Fibroblast of skin of scalp (primary cell): ENCODE measurements around the gene OGFR.
"Not testable (repeated sequence)": the region's sequence is repeated elsewhere in the genome, so short reads cannot be mapped to it uniquely, and the experiment has no call there.

Experiments used
- DNase-seq: peaks from one replicate; pipeline ENCODE4 v3.0.0-alpha.2; 2013

OGFR gene

GRCh38 chr20:62840244-62841197, 35.9 kb downstream of the OGFR start:
- DNase-seq = no peak

- DNase-seq = no peak
Measured at GRCh38 chr20:62841705-62842212, 37.1 kb downstream of the OGFR start.

DNA sequence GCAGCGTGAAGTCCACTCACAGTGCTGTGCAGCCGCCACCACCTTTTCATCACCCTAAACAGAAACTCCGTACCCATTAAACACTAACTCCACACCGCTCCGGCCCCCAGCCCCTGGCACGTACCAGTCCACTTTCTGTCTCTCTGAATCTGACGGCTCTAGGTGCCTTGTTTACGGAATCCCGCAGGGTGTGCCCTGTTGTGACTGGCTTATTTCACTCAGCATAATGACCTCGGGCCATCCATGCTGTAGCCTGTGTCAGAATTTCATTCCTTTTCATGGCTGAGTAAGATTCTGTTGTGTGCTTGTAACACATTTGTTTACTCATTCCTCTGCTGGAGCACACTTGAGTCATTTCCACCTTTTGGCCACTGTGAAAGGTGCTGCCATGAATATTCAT, 39.0 kb downstream of the OGFR start:
- no peak for DNase-seq

- DNase-seq = no peak
Measured at GRCh38 chr20:62844182-62844581, 39.5 kb downstream of the OGFR start.

DNA sequence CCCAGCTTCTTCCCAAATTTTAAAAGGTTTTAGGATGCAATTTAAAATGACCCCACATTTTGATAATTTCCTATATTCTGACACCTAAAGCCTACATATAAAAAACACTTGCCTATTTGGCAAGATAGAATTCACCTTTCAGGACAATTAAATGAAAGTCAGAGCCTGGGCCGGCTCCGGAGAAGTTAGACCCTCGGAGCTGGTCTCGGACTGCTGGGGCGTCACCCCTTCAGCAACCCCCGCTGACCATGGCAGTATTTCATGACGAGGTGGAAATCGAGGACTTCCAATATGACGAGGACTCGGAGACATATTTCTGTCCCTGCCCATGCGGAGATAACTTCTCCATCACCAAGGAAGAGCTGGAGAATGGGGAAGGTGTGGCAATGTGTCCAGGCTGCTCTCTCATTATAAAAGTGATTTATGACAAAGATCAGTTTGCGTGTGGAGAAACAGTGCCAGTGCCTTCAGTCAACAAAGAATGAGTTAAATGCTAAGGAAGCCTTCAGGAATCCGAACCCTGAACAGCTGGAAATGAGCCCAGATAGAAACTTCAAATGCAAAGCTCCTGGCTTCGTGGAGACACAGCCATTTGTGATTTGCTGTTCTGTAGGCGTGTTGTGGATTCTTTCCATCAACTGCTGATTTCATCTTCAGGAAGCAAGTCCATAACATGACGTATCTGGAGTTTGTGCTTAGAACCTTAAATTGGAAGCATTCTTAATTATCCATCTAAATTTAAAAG, 41.0 kb downstream of the OGFR start:
- peak; percentile 48 for DNase-seq

GRCh38 chr20:62846166-62846890, 41.7 kb downstream of the OGFR start:
- no peak for DNase-seq

DNA sequence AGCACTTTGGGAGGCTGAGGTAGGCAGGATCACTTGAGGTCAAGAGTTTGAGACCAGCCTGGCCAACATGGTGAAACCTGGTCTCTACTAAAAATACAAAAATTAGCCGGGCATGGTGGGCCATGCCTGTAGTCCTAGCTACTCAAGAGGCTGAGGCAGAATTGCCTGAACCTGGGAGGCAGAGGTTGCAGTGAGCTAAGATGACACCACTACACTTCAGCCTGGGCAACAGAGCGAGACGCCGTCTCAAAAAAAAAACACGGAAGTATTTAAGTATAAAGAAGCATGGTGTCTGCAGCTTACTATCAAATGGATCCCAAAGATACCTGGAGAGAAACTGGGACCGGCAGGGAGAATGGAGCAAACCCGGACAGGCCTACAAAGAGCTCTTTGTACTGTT, 44.3 kb downstream of the OGFR start:
- DNase-seq = not testable (repeated sequence)

DNA sequence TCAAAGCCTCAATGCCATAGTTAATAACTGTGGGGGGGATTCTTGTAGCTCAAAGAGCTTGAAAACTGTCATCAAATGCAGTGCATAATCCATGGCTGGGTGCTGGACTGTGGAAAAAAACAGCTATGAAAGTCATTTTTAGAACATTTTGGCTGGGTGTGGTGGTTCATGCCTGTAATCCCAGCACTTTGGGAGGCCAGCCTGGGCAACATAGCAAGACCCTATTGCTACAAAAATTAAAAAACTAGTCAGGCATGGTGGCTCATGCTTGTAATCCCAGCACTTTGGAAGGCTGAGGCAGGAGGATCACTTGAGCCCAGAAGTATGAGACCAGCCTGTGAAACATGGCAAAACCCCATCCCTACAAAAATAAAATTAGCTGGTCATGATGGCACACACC, 44.8 kb downstream of the OGFR start:
- no peak for DNase-seq

DNA sequence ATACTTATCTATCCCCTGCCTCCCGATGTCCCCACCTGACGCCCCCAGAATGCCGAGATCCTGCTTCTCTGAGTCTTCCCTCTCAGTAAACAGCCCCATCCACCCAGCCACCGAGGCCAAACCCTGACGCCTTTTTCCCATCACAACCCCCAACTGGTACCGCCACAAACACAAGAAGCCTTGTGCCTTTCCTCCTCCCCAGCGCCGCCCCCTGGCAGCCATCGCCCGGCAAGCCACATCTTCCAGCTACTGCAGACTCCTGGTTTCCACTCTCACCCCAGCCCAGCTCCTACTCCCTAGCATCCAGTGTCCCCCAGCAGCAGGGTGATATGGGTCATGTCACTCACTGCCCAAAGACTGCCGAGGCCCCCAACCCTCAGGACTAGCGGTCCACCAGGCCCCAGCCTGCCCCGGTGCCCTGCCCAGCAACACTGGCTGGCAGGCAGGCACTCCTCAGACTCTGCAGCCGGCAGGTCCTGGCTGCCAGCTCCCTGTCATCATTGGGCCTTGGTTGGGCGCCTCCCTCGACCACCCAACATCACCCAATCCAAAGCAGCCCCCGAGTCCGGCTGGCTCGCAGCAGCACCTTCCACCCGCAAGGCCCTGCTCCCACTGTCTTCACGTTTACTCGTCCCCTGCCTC, 45.8 kb downstream of the OGFR start:
- no peak for DNase-seq

DNA sequence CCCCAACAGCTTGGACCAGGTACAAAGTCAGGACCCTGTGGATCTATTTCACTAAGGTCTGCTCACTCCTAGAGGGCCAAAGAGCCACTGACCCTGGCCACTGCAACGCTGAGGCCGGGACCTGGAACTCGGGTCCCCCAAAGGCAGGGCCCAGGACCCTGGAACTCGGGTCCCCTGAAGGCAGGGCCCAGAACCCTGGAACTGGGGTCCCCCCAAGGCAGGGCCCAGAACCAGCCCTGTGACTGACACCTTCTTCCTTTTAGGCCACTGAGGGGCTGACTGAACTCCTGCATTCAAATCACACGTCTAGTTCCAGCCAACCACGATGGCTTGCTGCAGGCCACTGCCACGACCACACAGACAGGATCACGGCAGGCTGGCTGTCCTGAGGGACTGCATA, 47.6 kb downstream of the OGFR start:
- DNase-seq = no peak

- DNase-seq = no peak
Measured at GRCh38 chr20:62852841-62853240, 48.2 kb downstream of the OGFR start.

DNA sequence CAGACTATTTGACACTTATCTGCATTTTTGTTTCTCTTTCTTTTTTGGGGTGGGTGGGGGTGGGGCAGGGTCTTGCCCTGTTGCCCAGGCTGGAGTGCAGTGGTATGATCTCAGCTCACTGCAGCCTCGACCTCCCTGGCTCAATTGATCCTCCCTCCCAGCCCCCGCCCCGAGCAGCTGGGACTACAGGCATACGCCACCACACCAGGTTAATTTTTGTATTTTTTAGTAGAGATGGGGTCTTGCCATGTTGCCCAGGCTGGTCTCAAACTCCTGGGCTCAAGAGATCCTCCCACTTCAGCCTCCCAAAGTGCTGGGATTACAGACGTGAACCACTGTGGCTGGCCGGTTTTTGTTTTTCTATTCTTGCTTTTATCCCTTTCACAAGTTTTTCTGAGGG, 48.7 kb downstream of the OGFR start:
- not testable (repeated sequence) for DNase-seq

DNA sequence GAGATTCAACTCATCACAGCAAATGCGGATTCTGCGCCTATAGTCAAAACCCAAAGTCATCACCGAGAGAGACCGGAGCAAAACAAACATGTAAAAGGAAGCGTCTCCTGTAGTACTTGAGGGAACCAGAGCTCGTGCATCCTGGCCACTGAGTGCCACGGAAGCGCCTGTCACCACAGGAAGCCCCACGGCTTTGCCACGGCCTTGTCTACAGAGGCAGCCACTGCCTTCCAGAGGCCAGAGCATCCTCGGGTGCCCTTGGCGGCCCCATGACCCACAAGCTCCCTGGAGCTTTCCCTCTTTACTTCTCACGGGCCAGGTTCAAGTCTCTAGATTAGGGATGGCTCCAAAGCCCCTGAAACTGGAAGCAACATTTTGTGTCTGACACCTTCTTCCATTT, 49.5 kb downstream of the OGFR start:
- DNase-seq = no peak

DNA sequence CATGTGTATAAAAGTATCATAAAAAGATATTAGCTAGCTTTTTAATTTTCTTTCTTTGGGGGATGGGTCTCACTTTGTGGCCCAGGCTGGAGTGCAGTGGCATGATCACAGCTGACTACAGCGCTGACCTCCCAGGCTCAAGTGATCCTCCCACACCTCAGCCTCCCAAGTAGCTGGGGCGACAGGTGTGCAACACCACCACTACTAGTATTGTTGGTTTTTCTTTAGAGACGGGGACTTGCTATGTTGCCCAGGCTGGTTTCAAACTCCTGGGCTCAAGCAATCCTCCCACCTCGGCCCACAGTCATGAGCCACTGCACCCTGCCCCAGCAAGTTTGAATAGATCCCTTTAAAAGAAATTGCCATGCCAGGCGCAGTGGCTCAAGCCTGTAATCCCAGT, 50.5 kb downstream of the OGFR start:
- DNase-seq = no peak

GRCh38 chr20:62856931-62857619, 52.4 kb downstream of the OGFR start:
- no peak for DNase-seq

GRCh38 chr20:62858058-62858830, 53.6 kb downstream of the OGFR start:
- DNase-seq = no peak

GRCh38 chr20:62859721-62860120, 55.1 kb downstream of the OGFR start:
- no peak for DNase-seq

DNA sequence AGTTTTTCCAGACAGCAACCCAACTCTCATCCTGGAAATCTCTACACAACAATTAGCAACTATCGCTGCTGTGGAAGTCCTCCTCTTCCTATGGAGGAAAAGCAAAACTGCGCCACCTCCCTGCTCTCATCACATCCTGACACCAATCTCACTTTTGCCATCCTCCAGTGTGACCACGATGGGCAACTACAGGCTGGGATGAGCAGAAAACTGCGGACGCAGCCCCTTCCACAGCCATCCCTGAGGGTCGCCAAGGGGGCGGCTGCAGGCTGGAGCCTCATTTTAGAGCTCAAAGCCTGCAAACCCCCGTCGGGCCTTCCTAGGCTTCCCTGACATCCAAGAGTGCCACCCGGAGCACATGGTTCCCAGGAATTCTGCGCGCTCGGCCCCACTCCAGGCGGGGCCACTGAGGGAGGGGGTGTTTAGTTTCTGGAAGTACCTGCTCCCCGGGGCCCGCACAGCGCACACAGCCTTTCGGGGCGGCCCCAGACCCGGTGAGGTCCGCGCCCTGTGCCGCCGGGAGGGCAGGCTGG, 55.8 kb downstream of the OGFR start:
- DNase-seq = peak; percentile 40

GRCh38 chr20:62860924-62861691, 56.5 kb downstream of the OGFR start:
- DNase-seq = peak; percentile 27
